Effector CD4-positive, alpha-beta T cell (primary cell): ENCODE results near the gene BGN.

Experiments used
- DNase-seq: peaks from one replicate; pipeline ENCODE4 v3.0.0-alpha.2; 2020

BGN gene

GRCh38 chrX:153530411-153531129 lies 35.8 kb downstream of the BGN start:
- no peak for DNase-seq

- no peak for DNase-seq
Observed at GRCh38 chrX:153533091-153533490, 38.3 kb downstream of the BGN start.

DNA sequence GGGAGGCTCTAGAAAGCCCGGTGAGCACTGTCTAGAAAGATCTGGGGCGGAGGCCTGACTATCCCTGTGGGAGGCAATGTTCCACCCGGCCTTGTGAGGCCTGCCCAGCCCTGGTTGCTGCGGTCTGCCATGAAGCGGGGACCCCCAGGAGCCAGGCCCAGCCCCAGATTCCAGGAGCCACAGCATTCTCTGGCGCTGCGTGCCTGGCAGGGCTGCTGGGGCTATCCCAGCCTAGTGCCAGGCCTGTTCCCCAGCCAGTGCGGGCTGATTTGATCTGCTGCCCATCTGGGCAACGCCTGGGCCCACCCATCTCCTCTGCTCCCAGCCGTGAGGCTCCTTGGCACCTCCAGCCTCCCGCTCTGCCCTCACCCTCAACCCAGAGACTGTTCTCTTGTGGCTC lies 42.3 kb downstream of the BGN start:
- no peak for DNase-seq

DNA sequence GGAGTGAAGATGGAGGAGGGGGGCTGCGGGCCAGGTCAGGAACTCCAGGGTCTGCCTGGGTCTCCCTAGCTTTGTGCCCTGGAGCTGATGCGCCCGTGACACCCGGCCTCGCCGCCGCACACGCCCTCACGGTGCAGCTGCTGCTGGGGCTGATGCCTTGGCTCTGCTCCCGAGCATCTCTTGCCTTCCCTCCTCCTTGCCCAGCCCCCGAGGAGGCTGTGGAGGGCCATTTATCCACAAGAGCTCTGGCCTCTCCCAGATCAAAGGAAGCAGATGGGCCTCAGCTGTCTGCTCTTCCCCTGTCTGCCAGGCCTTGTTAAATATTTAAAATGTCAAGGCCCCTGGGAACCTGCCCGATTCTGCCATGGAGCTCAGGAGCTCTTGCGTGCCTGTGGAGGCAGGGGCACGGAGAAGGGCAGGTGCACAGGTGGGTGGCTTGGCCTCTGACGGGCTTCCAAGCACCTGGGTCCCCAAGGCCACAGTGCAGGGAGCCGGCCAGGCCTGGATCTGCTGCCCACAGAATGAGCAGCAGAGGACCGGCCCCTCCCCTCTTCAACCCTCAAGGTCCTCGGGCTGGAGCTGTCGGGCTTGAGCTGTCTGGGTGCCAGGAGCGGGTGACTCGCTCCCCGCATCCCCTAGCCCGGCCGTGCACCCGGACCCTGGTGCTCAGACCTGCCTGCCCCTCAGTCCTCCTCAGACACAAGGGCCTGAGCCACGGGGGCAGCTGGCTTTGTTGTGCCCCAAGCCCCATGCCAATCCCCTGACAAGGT lies 42.9 kb downstream of the BGN start:
- DNase-seq: no peak

DNA sequence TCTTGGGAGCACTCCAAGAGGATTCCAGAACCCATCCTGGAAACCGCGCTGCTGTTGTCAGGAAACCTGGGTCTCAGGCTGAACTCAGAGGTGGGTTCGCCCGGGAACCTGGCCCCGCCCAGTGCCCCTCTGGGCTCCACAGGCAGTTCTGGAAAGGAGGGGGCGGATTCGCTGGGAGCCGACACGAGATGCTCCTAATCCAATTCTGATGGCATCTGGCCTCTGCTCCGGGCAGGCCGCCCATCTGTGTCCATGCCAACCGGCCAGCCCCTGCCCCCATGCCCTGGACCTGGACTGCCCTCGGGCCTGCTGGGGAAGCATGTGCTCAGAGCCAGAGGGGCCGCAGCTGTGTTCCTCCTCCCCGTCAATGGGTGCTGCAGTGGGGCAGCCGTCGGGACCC lies 43.6 kb downstream of the BGN start:
- DNase-seq: no peak

GRCh38 chrX:153539171-153539978 lies 44.6 kb downstream of the BGN start:
- peak; percentile 43 for DNase-seq

DNA sequence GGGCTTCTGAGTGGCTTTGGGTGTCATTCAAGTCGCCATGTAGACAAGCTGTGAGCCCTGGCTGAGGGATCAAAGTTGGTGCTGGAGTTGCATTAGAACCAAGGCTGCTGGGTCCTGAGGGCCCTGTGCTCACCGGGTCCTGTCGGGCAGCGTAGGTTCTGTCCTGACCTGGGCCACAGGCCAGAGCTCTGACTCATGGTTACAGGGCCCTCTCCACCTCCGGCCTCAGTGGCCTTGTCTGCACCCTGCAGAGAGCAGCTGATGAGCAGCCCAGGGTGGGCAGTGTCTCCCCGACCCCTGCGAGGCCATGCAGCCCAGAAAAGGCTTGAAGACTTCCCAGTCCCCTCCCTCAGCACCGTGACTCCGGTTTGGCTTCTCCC lies 45.2 kb downstream of the BGN start:
- no peak for DNase-seq

DNA sequence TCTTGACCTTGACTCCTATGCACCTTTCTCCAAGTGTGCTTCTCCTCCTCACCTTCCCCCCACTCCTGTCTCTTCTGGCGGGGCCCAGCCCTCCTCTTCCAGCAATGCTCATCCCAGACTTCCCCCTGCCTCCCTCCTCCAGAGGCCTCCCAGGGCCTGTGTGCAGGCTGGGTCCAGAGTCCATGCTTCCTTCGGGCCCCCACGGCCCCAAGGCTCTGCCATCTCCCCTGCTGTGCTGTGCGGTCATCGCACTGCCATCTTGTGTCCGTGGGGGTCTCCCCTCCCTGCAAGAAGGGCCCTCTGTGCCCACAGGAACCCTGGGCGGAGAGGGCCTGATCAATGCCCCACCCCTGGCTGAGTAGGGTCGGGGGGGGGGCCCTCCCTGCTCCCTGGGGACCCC lies 49.9 kb downstream of the BGN start:
- DNase-seq: no peak

DNA sequence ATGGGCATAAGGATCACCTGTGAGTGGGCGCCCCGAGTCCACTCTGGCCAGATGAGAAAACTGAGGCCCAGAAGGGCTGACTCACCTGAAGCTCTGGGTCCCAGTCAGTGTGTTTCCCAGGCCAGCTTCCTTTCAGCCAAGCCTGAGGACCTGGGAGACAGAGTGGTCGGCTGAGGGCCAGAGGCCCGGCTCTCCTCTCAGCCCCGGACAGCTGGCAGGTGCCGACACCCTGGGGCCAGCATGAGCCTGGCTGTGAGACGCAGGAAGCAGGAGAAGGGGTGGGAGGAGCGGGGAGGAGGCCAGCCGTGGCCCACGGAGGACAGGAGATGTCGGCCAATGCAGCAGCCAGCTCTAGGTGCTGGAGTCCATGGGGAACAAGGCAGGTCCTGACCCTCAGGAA lies 51.6 kb downstream of the BGN start:
- DNase-seq: no peak

GRCh38 chrX:153547195-153547594 lies 52.4 kb downstream of the BGN start:
- no peak for DNase-seq

DNA sequence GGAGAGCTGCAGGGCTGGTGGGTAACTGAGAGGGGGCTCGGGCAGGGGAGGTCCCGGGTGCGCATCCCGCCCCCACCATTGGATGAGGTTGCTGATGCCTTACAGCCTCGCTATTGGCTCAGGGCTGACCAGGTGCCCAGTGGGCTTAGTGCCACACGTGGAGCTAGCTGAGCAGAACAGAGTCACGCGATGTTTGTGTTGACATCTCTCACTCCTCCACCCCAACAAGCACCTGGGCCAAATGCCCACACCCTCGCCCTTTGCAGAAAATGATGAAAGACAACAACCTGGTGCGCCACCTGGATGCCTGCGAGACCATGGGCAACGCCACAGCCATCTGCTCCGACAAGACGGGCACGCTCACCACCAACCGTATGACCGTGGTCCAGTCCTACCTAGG lies 54.5 kb downstream of the BGN start:
- no peak for DNase-seq

- no peak for DNase-seq
Observed at GRCh38 chrX:153549807-153550206, 55.0 kb downstream of the BGN start.

DNA sequence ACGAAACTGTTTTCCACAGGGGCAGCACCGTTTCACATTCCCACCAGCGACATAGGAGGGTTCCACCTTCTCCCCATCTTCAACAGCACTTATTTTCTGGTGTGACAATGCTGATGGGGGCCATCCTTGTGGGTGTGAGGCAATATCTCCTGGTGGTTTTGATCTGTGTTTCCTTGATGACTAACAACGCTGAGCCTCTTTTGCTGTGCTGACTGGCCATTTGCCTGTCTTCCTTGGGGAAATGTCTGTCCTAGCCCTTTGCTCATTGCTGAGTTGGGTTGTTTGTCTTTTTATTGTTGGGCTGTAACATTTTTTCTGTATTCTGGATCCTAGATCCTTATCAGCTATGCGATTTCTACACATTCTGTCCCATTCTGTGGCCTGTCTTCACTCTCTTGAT lies 56.4 kb downstream of the BGN start:
- no peak for DNase-seq

GRCh38 chrX:153554519-153555167 lies 59.9 kb downstream of the BGN start:
- DNase-seq: peak; percentile 45

GRCh38 chrX:153556767-153557166 lies 62.0 kb downstream of the BGN start:
- no peak for DNase-seq

DNA sequence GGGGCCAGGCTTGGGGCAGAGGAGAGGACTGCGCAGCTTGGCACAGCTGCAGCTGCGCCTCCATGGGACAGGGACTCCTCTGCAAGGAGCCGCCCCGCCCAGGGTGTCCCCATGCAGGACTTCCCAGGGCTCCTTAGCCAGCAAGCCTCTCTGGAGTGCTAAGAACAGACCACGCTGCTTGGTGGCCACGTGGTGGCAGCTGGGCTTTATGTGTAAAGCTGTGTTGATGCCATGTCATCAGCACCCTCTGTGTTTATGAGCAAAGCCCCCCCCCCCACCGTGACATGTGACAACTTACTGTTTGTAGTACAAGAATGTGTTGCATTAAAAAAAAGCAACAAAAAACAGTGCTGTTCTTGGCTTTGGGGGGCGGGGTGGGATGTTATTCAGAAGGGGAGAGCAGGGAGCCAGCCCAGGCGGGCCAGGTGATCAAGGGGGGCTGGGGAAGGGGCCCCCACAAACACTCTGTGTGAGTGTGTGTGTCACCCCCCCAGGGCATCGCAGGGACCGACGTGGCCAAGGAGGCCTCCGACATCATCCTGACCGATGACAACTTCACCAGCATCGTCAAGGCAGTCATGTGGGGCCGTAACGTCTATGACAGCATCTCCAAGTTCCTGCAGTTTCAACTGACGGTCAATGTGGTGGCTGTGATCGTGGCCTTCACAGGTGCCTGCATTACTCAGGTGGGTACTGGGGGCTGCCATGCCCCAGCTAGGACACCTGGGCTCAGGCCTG lies 63.0 kb downstream of the BGN start:
- DNase-seq: no peak
